VCaP (cell line): ENCODE results near the gene SLC38A10.

Source experiments
- H3K27ac ChIP-seq: fragments of 450-650 bp; 2 replicates; pipeline ENCODE4 v1.5.1; 2017
- TF ChIP-seq, protein P1 (sequence below): fragments of 450-650 bp; conservative IDR thresholded peaks from 2 replicates; pipeline ENCODE4 v1.5.1; 2017; ENCODE audit warnings: mild to moderate bottlenecking, moderate library complexity

Gene SLC38A10

DNA sequence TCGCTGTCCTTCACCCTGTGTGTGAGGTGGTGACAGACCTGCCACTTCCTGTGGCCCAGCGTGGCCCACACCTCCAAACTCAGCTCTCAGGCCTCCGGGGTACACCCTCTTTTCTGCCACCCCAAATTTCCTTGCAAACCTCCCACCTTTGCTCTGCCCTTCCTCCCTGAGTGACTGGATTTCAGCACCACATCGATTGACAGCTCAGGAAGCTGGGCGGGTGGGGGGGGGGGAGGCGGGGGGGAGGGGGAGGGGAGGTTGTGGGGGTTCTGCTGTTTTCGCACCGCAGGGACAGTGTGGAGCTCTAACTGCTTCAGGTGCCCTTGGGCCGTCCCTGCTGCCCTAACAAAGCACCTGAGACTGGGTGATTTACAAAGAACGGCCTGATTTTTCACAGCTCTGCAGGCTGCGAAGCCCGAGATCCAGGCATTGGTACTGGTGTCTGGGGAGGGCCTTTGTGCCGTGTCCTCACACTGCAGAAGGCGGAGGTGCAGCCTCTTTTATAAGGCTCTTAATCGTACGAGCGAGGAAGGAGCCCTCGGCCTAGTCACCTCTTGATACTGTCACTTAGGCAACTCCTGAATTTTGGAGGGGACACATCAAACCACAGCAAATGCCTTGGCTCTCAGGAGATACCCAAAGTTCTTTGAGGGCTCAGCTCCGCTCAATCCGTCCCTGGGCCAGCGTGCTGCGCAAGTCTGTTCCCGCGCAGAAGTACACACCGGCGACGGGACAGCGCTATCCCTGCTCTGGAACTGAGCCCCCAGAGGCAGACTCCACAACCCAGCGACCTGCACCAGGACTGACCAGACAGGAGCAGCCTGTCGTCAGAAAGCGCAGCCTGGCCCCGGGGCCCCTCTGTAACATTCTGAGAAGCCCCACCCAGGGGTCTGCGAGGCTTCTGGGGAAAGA, 52.4 kb downstream of the SLC38A10 start:
- TF ChIP-seq, protein P1, sequence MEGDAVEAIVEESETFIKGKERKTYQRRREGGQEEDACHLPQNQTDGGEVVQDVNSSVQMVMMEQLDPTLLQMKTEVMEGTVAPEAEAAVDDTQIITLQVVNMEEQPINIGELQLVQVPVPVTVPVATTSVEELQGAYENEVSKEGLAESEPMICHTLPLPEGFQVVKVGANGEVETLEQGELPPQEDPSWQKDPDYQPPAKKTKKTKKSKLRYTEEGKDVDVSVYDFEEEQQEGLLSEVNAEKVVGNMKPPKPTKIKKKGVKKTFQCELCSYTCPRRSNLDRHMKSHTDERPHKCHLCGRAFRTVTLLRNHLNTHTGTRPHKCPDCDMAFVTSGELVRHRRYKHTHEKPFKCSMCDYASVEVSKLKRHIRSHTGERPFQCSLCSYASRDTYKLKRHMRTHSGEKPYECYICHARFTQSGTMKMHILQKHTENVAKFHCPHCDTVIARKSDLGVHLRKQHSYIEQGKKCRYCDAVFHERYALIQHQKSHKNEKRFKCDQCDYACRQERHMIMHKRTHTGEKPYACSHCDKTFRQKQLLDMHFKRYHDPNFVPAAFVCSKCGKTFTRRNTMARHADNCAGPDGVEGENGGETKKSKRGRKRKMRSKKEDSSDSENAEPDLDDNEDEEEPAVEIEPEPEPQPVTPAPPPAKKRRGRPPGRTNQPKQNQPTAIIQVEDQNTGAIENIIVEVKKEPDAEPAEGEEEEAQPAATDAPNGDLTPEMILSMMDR, result no peak
- no peak overlapping the region for H3K27ac ChIP-seq

DNA sequence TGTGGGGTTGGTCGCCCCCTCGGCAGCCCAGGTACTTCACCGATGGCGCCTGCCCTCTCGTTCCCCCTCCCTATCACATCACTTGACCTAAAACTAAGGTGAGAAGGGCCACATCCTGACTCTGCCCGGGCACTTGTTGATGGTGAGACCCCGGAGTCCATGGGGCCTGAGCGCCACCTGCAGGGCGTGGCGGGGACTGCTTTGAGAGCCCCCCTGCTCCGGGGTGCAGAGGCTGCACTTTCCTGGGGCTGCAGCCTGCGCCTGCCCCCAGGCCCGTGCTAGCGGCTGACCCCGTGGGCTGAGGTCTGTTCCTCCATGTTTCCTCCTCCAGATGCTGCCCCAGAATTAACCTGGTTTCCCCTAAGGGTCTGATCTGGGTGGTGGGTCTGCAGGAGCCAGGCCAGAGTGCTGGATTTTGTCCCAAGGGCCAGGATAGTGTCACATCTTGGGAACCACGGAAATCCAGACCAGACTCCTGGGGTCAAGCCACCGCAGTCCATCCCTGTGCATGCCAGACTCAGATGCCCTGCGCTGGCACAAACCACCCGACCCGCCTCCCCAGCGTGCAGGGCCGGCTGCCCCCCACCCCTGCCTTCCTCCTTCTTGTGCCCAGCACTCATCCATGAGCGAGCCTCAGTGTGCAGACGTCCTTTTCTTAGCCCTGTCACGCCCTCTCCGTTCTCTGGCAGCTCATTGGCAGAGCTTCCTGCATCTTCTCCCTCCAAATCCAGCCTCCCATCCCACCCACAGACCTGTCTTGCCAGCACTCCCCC, 53.3 kb downstream of the SLC38A10 start:
- no peak overlapping the region for H3K27ac ChIP-seq
- TF ChIP-seq, protein P1, result peak; percentile 84

DNA sequence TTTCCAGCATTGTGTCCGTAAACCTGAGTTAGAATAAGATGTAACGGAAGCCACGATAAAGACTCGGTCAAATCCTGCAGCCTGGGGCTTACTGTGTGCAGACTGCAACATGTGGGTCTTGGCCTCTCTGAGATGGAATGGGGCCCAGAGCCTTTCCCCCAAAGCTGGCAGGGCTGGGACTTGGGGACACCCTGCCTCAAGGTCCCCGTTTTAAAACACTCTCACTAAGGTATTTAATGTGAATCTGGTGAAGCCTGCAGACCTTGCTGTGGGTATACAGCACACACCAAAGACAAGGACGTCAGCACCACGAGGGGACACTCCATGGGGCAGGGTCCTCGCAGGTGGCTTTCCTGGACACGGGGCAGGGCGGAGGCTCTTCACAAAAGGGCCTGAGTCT, 53.9 kb downstream of the SLC38A10 start:
- no peak overlapping the region for H3K27ac ChIP-seq
- TF ChIP-seq, protein P1, result no peak

DNA sequence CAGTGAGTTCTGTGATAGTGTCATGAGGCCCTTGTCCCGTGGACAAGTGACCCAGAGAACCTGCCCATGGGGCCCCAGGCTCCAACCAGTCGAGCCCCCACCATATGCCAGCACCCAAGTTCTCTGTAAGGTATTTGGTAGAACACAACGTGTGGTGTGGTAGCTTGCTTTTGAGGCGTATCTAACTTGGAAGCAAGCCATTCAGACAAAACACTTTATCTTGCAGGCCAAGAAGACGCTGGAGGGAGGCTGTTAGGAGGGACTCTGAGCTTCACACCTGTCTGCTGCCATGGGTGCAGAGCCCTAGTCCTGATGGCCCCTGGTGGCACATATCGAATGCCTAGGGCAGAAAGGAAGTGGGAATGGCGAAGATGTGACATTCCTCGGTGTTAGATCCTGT, 54.3 kb downstream of the SLC38A10 start:
- no peak overlapping the region for H3K27ac ChIP-seq
- TF ChIP-seq, protein P1, result no peak

DNA sequence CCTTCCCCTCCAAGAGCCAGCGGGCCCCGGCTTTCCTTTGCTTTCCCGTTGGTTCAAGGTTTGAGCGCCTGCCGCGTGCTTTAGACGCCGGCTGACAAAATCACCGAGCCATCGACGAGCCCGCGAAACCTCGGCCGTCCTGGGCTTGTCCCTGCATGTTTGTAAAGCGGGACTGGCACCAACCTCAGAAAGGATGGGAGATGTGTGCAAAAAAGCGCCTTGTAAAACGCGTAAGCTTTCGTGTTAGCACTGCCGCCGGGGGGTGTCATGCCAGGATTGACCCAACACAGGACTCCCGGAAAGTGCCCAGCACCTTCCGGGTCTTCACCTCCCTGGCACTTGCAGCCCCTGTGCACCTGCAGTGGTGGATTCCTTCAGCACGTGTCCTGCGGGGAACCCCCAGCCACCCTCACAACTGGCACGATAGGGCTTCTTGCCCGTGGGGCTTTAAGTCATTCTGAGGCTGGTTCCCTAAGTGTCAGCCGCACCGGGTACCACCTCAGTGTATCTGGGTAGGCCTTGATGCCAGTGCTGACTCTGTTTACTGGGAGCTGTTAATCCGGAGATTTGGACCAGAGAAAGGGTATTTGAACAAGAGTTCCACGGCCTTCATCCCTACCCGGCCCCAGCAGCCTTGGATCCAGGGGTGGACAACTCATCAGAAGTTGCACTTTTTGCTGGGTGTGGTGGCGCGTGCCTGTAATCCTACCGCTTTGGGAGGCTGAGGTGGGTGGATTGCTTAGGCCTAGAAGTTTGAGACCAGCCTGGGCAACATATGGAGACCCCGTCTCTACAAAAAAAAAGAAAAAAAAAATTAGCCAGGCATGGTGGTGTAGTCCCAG, 55.2 kb downstream of the SLC38A10 start:
- peak overlapping the region; percentile 93 for H3K27ac ChIP-seq
- TF ChIP-seq, protein P1, result no peak

DNA sequence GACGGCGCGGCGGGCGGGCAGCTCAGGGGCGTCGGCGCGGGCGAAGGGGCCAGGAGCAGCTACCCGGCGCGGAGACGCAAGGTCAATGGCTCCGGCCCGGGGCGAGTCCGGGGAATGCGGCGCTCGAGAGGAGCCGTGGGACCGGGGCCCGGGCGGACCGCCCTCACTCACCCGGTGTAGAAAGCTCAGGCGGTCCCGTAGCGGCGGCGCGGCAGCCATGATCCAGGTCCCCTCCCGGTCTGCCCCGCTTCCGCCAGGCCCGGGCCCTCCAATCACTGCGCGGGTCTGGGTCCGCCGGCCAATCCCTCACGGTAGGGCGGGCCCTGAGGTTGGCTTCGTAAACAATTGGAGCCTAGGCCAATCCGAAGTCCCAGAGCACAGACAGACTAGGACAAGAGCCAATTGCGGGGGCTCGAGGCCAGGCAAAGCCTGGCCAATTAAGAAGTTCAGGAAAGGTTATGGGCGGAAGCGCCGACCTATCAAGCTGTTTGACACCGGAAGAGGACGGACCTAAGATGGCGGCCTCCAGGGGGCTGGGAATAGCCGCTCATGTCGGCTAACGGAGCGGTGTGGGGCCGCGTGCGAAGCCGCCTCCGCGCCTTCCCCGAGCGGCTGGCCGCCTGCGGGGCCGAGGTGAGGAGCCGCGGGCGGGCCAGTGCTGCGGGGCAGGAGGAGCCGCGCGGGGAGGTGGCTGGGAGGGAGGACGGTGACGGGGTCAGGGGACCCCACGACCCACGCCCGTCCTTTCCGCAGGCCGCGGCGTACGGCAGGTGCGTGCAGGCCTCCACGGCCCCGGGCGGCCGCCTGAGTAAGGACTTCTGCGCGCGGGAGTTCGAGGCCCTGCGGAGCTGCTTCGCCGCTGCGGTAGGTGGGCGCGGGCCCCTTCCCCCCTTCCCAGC, 56.0 kb downstream of the SLC38A10 start, which contains the start of the genes NDUFAF8 and TEPSIN:
NDUFAF8 (plus strand) TSS at position 504 of the 899 bp plus-strand sequence; CDS start at position 550, 46 bp downstream.
TEPSIN (minus strand) TSS at position 241 of the 899 bp plus-strand sequence; CDS start at position 219, 22 bp downstream.
- TF ChIP-seq, protein P1, result no peak
- peak within 1 kb of the TSS; percentile 93 for H3K27ac ChIP-seq
